Tibial nerve (tissue), 4 donors: ENCODE measurements around the gene ASPG. TPM values are rescaled to one million over a fixed set of nuclear protein-coding genes. Genes with fewer than 3 reads are reported as not detected.

ENCODE experiments used
- DNase-seq, 2 donors: peaks; one replicate each; pipeline ENCODE4 v3.0.0-alpha.2; 2019; ENCODE audit warnings: low spot score in 2 of 2
- H3K27ac ChIP-seq, 4 donors: fragments of 200-600 bp; sonication (generic) in 3 of 4; one replicate each; pipeline ENCODE4 v1.5.1; 2017 to 2019; ENCODE audit warnings: mild to moderate bottlenecking in 1 of 4
- H3K27me3 ChIP-seq, 2 donors: fragments of 200-600 bp; sonication (generic) in 1 of 2; one replicate each; pipeline versions ENCODE4 v1.5.1 to v1.6.0; 2017 to 2019
- H3K36me3 ChIP-seq, 3 donors: fragments of 200-600 bp; sonication (generic); one replicate each; pipeline ENCODE4 v1.5.1; 2018 to 2019
- H3K4me1 ChIP-seq, 4 donors: fragments of 200-600 bp; sonication (generic) in 3 of 4; one replicate each; pipeline ENCODE4 v1.5.1; 2017 to 2019
- H3K4me3 ChIP-seq, 4 donors: fragments of 200-600 bp; sonication (generic) in 3 of 4; one replicate each; pipeline ENCODE4 v1.5.1; 2017 to 2019; ENCODE audit warnings: mild to moderate bottlenecking in 1 of 4, moderate library complexity in 1 of 4
- H3K9me3 ChIP-seq, 4 donors: fragments of 200-600 bp; sonication (generic) in 3 of 4; one replicate each; pipeline ENCODE4 v1.5.1; 2017 to 2019
- EP300 ChIP-seq, 2 donors: sonication (generic); formaldehyde crosslinking; IDR thresholded peaks; one replicate each; pipeline ENCODE4 v1.6.1; 2017; ENCODE audit warnings: antibody characterized with exemption in 2 of 2, mild to moderate bottlenecking in 1 of 2
- POLR2A ChIP-seq, 2 donors: fragments of 450-650 bp; IDR thresholded peaks; one replicate each; pipeline ENCODE4 v1.6.1; 2017; ENCODE audit warnings: antibody characterized with exemption in 2 of 2, mild to moderate bottlenecking in 2 of 2, moderate library complexity in 2 of 2
- WGBS, 2 donors: methylation state at CpG; one replicate each; pipeline ENCODE4 v1.1.5; 2018; 5-methylcytosine and 5-hydroxymethylcytosine counted together
- total RNA-seq, 4 donors: library from RNA; depleted of rRNA; stranded (reverse); fragments of >200 nt; gene quantifications; one replicate each; pipeline ENCODE4 v1.1.0, GENCODE V29; 2016
- TF ChIP-seq, protein P1 (sequence below), 5 experiments: fragments of 200-600 bp in 3 of 5; fragments of 450-650 bp in 2 of 5; sonication (generic) in 3 of 5; IDR thresholded peaks; one replicate each; pipeline ENCODE4 v1.5.1; 2016 to 2019; ENCODE audit warnings: antibody characterized with exemption in 5 of 5, mild to moderate bottlenecking in 3 of 5, moderate library complexity in 2 of 5

ASPG gene
- total RNA-seq, 4 donors from 2014 or later, result 2.4 to 8.7 (median 2.7) TPM

DNA sequence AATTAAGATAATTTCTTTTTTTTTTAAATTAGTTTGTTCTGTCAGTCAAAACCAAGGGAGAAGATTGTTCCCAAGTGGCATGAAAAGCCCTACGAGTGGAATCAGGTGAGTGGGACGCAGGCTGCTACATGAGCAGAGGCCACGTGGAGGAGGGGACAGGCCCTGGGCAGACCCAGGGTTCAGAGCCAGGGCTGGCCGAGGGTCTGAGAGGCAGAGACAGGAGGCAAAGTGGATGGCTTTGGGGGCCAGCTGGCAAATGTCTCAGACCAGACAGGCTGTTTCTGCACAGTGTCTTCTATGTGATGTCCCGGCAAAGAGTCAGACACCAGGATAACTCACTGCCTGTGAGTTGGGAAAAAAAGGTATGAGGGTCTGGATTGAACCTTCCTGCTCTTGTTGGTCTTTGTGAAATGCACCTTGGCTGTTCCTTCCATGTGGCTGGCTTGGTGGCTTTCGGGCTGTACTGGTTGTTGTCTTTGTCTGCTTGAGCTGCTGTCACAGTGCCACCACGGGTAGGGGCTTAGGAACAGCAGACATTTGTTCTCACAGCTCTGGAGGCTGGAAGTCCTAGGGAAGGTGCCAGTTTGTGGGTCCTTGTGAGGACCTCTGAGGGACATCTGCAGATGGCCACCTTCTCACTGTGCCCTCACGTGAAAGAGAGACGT, 35.8 kb upstream of the ASPG start:
- 68 to 75% methylated on average over 8 to 9 of the region's 9 CpGs for WGBS, 2 donors
- H3K27ac ChIP-seq, result peak overlapping the region in 1 of 4 donors; percentile 54
- H3K4me1 ChIP-seq, result no peaks in the 10 kb centered on the region
- no peak for DNase-seq
- H3K27me3 ChIP-seq, result no peaks in the 10 kb centered on the region
- no peak overlapping the region for H3K4me3 ChIP-seq
- H3K9me3 ChIP-seq, result peaks cover 0 to 6% (median 0%) of the 10 kb centered on the region in 4 donors
- no peaks in the 10 kb centered on the region for H3K36me3 ChIP-seq
- TF ChIP-seq EP300 (IDR thresholded peaks at IDR 0.05) (no peak), POLR2A (IDR thresholded peaks at IDR 0.05) (no peak)
- TF ChIP-seq, protein P1, sequence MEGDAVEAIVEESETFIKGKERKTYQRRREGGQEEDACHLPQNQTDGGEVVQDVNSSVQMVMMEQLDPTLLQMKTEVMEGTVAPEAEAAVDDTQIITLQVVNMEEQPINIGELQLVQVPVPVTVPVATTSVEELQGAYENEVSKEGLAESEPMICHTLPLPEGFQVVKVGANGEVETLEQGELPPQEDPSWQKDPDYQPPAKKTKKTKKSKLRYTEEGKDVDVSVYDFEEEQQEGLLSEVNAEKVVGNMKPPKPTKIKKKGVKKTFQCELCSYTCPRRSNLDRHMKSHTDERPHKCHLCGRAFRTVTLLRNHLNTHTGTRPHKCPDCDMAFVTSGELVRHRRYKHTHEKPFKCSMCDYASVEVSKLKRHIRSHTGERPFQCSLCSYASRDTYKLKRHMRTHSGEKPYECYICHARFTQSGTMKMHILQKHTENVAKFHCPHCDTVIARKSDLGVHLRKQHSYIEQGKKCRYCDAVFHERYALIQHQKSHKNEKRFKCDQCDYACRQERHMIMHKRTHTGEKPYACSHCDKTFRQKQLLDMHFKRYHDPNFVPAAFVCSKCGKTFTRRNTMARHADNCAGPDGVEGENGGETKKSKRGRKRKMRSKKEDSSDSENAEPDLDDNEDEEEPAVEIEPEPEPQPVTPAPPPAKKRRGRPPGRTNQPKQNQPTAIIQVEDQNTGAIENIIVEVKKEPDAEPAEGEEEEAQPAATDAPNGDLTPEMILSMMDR (IDR thresholded peaks at IDR 0.05), result no peak

- Histone ChIP-seq H3K27ac (no peak overlapping the region), H3K27me3 (no peaks in the 10 kb centered on the region), H3K9me3 (peaks cover 0 to 6% (median 0%) of the 10 kb centered on the region in 4 donors), H3K36me3 (no peaks in the 10 kb centered on the region), H3K4me1 (no peaks in the 10 kb centered on the region), H3K4me3 (no peak overlapping the region)
- WGBS, 2 donors, result 88 to 93% methylated on average over 5 of the region's 5 CpGs
- TF ChIP-seq EP300 (IDR thresholded peaks at IDR 0.05) (no peak), POLR2A (IDR thresholded peaks at IDR 0.05) (no peak)
- TF ChIP-seq, protein P1 (IDR thresholded peaks at IDR 0.05), result no peak
- DNase-seq, result no peak
Observed at GRCh38 chr14:104051092-104051813, 34.2 kb upstream of the ASPG start.

- no peak overlapping the region for H3K27ac ChIP-seq
- H3K4me1 ChIP-seq, result no peaks in the 10 kb centered on the region
- TF ChIP-seq, protein P1 (IDR thresholded peaks at IDR 0.05), result no peak
- TF ChIP-seq EP300 (IDR thresholded peaks at IDR 0.05) (no peak), POLR2A (IDR thresholded peaks at IDR 0.05) (no peak)
- H3K9me3 ChIP-seq, result no peaks in the 10 kb centered on the region
- DNase-seq, result no peak
- no peaks in the 10 kb centered on the region for H3K36me3 ChIP-seq
- no peak overlapping the region for H3K4me3 ChIP-seq
- WGBS, 2 donors, result 68 to 76% methylated on average over 15 to 16 of the region's 16 CpGs
- no peaks in the 10 kb centered on the region for H3K27me3 ChIP-seq
Observed at GRCh38 chr14:104054222-104054905, 31.1 kb upstream of the ASPG start.

GRCh38 chr14:104062281-104062680, 23.2 kb upstream of the ASPG start:
- no peak overlapping the region for H3K4me3 ChIP-seq
- WGBS, 2 donors, result 87 to 93% methylated on average over 1 of the region's 1 CpG
- H3K36me3 ChIP-seq, result peaks cover 0 to 3% (median 0%) of the 10 kb centered on the region in 3 donors
- H3K4me1 ChIP-seq, result no peaks in the 10 kb centered on the region
- H3K27me3 ChIP-seq, result peaks cover 0 to 6% of the 10 kb centered on the region in 2 donors
- no peak for DNase-seq
- no peak overlapping the region for H3K27ac ChIP-seq
- TF ChIP-seq POLR2A (IDR thresholded peaks at IDR 0.05) (no peak), EP300 (IDR thresholded peaks at IDR 0.05) (no peak)
- TF ChIP-seq, protein P1 (IDR thresholded peaks at IDR 0.05), result no peak
- peaks cover 0 to 13% (median 0%) of the 10 kb centered on the region in 4 donors for H3K9me3 ChIP-seq
